GM12873 (cell line): ENCODE results near the gene SCGB1A1.

ENCODE experiments used
- TF ChIP-seq, protein P1 (sequence below): IDR thresholded peaks from 2 replicates; pipeline ENCODE4 v1.5.1; 2012; ENCODE audit warnings: low read depth, mild to moderate bottlenecking, moderate library complexity, low read length, control low read depth; ENCODE audit not compliant: insufficient read depth; ENCODE audit errors: missing control alignments

The SCGB1A1 gene

DNA sequence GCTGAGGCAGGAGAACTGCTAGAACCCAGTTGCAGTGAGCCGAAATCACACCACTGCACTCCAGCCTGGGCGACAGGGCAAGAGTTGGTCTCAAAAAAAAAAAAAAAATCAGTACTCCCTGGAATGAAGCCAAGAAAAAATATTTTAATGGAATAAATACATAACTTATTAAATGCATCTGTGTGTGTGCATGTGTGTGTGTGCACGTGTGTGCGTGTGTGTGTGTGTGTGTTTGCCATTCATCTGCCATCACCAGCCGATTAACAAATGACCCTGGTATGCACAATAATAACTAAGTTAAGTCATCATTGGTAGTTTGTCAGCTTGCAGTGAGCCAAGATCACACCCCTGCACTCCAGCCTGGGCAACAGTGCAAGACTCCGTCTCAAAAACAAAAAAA lies 35.0 kb upstream of the SCGB1A1 start:
- TF ChIP-seq, protein P1, sequence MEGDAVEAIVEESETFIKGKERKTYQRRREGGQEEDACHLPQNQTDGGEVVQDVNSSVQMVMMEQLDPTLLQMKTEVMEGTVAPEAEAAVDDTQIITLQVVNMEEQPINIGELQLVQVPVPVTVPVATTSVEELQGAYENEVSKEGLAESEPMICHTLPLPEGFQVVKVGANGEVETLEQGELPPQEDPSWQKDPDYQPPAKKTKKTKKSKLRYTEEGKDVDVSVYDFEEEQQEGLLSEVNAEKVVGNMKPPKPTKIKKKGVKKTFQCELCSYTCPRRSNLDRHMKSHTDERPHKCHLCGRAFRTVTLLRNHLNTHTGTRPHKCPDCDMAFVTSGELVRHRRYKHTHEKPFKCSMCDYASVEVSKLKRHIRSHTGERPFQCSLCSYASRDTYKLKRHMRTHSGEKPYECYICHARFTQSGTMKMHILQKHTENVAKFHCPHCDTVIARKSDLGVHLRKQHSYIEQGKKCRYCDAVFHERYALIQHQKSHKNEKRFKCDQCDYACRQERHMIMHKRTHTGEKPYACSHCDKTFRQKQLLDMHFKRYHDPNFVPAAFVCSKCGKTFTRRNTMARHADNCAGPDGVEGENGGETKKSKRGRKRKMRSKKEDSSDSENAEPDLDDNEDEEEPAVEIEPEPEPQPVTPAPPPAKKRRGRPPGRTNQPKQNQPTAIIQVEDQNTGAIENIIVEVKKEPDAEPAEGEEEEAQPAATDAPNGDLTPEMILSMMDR, result no peak

DNA sequence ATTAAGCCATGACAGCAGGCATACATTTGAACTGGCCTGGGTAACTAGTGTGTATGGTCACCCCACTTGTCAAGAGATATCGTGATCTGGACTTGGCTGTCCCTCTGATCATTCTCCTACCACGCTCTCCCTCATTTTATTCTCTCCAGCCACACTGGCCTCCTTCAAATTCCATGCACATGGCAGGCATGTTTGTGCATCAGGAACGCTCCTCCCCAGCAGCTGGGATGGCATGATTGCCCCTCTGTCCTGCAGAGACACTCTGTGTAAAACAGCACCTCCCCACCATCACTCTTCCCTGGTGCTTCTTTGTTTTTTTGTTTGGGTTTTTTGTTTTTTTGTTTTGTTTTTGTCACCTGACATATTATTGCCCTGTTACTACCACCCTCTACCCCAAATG lies 31.5 kb upstream of the SCGB1A1 start:
- TF ChIP-seq, protein P1, result no peak

GRCh38 chr11:62388999-62389398 lies 29.8 kb upstream of the SCGB1A1 start:
- TF ChIP-seq, protein P1, result no peak

GRCh38 chr11:62390237-62390636 lies 28.6 kb upstream of the SCGB1A1 start:
- TF ChIP-seq, protein P1, result no peak

- TF ChIP-seq, protein P1, result no peak
These were observed 28.1 kb upstream of the SCGB1A1 start for GRCh38 chr11:62390722-62391121.

GRCh38 chr11:62391642-62392425 lies 27.0 kb upstream of the SCGB1A1 start:
- TF ChIP-seq, protein P1, result no peak

DNA sequence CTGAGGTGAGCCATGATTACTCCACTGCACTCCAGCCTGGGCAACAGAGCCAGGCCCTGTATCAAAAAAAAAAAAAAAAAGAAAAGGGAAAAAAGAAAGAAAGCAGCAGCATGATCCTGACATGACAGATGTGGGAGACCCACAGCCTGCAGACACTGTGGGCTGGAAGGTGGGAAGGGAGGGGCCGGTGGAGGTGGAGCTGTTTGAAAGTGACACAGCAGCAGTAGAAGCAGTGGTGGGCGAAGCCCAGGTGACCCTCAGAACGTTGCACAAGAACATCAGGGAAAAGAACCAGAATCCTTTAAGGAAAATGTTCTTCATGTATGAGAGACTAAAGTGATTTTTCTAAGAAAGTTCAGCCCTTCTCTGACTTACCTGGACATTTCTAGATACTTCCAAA lies 26.3 kb upstream of the SCGB1A1 start:
- TF ChIP-seq, protein P1, result no peak
